Measurements from ENCODE around the gene LIN7A. TPM values are rescaled to one million over a fixed set of nuclear protein-coding genes. Genes with fewer than 3 reads are reported as not detected.

The LIN7A gene
- total RNA-seq, 4 donors from 2014 or later: 7.4 to 31.0 (median 9.0) TPM

DNA sequence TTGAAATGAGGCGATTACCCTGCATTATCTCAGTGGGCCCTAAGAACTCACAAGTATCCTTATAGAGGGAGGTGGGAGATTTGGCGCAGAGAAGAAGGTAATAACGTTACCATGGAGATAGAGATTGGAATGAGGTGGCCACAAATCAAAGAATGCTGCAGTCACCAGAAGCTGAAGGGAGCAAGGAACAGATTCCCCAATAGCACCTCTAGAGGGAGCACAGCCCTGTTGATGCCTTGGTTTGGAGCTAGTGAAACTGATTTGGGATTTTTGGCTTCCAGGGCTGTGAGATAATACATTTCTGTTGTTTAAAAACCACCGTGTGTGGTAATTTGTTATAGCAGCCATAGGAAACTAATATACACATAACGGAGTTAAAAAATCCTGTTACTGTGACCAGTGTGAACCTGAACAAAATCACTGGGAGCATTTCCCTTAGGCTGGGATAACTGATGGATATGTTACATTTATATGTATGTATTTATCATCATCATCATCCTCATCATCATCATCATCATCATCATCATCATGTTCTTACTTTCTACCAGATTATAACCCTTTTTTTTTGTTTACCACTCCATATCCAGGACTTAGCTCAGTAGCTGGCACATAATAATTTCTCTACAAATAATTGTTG, 100.3 kb downstream of the LIN7A start:
- WGBS, 2 donors (ENCODE audit: low coverage in 1 of 2): 32 to 36% methylated on average over 3 to 5 of the region's 5 CpGs
- H3K4me1 ChIP-seq: no peaks in the 10 kb centered on the region
- H3K4me3 ChIP-seq: no peak overlapping the region
- H3K27ac ChIP-seq: peak overlapping the region in 2 of 4 donors; percentile 1 to 43
- no peak for TF ChIP-seq POLR2A (IDR thresholded peaks at IDR 0.05)
- TF ChIP-seq, protein P1, sequence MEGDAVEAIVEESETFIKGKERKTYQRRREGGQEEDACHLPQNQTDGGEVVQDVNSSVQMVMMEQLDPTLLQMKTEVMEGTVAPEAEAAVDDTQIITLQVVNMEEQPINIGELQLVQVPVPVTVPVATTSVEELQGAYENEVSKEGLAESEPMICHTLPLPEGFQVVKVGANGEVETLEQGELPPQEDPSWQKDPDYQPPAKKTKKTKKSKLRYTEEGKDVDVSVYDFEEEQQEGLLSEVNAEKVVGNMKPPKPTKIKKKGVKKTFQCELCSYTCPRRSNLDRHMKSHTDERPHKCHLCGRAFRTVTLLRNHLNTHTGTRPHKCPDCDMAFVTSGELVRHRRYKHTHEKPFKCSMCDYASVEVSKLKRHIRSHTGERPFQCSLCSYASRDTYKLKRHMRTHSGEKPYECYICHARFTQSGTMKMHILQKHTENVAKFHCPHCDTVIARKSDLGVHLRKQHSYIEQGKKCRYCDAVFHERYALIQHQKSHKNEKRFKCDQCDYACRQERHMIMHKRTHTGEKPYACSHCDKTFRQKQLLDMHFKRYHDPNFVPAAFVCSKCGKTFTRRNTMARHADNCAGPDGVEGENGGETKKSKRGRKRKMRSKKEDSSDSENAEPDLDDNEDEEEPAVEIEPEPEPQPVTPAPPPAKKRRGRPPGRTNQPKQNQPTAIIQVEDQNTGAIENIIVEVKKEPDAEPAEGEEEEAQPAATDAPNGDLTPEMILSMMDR (IDR thresholded peaks at IDR 0.05): peak; percentile 26 to 55 (median 50)
- H3K9me3 ChIP-seq: no peaks in the 10 kb centered on the region
- no peaks in the 10 kb centered on the region for H3K36me3 ChIP-seq
- in situ Hi-C loops (cut with MboI; ENCODE audit: low pct_ligation_motif_present in 1 of 4, low pct_unique_long_range_greater_than_20kb in 1 of 4, low sequenced_read_pairs in 3 of 4): no loop called here
- no peaks in the 10 kb centered on the region for H3K27me3 ChIP-seq
- DNase-seq: no peak
- intact Hi-C loops (cut with DNase I; ENCODE audit: low total_unique reads): no loop called here

DNA sequence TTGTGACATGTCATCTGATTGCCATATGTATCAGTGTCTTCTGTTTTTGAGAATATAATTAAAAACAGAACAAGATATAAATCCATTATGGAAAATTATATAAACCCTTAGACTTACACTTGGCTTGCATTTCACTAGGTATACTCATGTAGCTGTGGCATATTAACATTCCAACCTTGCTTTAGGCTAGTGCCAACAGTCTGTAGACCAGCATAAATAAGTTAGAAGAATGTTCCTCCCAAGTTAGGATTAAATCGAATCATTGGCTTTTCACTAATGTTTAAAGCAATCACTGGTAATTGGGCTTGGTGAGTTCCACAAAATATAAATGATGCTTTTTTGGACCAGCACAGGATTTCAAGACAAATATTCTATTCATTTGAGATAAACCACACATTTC, 103.0 kb downstream of the LIN7A start:
- Histone ChIP-seq H3K4me3 (no peak overlapping the region), H3K27ac (no peak overlapping the region), H3K27me3 (no peaks in the 10 kb centered on the region), H3K36me3 (no peaks in the 10 kb centered on the region), H3K9me3 (no peaks in the 10 kb centered on the region), H3K4me1 (no peaks in the 10 kb centered on the region)
- 0 to 43% methylated on average over 1 of the region's 1 CpG for WGBS, 2 donors (ENCODE audit: low coverage in 1 of 2)
- in situ Hi-C loops (cut with MboI; ENCODE audit: low pct_ligation_motif_present in 1 of 4, low pct_unique_long_range_greater_than_20kb in 1 of 4, low sequenced_read_pairs in 3 of 4) (no loop called here), intact Hi-C loops (cut with DNase I; ENCODE audit: low total_unique reads) (no loop called here)
- DNase-seq: no peak
- TF ChIP-seq POLR2AphosphoS5 (IDR thresholded peaks at IDR 0.05) (no peak), POLR2A (IDR thresholded peaks at IDR 0.05) (no peak), EP300 (IDR thresholded peaks at IDR 0.05; ENCODE audit: low read depth) (no peak)
- TF ChIP-seq, protein P1 (IDR thresholded peaks at IDR 0.05): no peak

DNA sequence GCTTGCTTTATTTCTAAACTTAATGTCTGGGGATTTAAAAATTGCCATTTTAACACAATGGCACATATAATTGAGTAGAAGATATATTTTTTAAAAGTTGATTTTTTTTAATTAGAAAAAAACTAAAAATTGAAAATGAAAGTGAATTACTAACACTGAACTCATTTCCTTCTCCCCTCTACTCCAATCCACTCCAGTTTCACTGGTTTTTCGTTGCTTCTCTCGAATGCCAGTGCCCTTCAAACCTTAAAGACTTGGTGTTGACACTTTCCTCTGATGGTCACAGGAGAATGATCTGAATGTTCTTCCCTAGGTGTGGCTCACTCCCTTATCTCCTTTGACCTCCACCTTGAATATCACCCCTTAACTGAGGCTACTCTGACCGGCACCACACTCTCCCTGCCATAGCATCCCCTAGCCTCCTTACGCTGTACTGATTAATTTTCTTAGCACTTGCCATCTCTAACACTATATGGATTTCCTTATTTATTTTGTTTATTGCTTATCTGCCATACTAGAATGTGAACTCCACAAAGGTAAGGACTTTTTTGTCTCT, 107.1 kb downstream of the LIN7A start:
- no peaks in the 10 kb centered on the region for H3K4me1 ChIP-seq
- in situ Hi-C loops (cut with MboI; ENCODE audit: low pct_ligation_motif_present in 1 of 4, low pct_unique_long_range_greater_than_20kb in 1 of 4, low sequenced_read_pairs in 3 of 4) (no loop called here), intact Hi-C loops (cut with DNase I; ENCODE audit: low total_unique reads) (no loop called here)
- WGBS, 2 donors (ENCODE audit: low coverage in 1 of 2): 81 to 88% methylated on average over 4 of the region's 4 CpGs
- no peaks in the 10 kb centered on the region for H3K9me3 ChIP-seq
- no peak overlapping the region for H3K27ac ChIP-seq
- TF ChIP-seq POLR2A (IDR thresholded peaks at IDR 0.05): no peak
- no peak for TF ChIP-seq EP300 (IDR thresholded peaks at IDR 0.05; ENCODE audit: low read depth)
- TF ChIP-seq, protein P1 (IDR thresholded peaks at IDR 0.05): no peak
- no peak for TF ChIP-seq POLR2AphosphoS5 (IDR thresholded peaks at IDR 0.05)
- no peaks in the 10 kb centered on the region for H3K27me3 ChIP-seq
- no peaks in the 10 kb centered on the region for H3K36me3 ChIP-seq
- DNase-seq: no peak
- H3K4me3 ChIP-seq: no peak overlapping the region

DNA sequence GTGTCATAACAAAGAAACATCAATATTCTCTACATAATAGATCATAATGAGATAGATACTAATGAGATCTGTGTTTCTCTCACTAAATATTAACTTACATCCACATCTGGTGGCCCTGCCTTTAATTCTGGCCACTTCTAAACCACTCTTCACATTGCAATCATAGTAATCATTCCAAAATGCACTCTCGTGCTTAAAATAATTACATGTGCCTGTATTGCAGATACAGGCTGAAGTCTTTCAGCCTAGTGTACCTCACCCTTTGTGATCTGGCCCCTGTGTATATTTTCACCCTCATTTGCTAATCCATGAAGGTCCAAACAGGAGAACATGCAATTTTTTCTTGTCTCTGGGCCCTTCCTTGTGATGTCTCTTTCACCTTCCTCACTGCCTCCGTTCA, 108.0 kb downstream of the LIN7A start:
- in situ Hi-C loops (cut with MboI; ENCODE audit: low pct_ligation_motif_present in 1 of 4, low pct_unique_long_range_greater_than_20kb in 1 of 4, low sequenced_read_pairs in 3 of 4): no loop called here
- Histone ChIP-seq H3K27ac (no peak overlapping the region), H3K9me3 (no peaks in the 10 kb centered on the region), H3K4me1 (no peaks in the 10 kb centered on the region), H3K36me3 (no peaks in the 10 kb centered on the region), H3K27me3 (no peaks in the 10 kb centered on the region), H3K4me3 (no peak overlapping the region)
- intact Hi-C loops (cut with DNase I; ENCODE audit: low total_unique reads): no loop called here
- 70 to 74% methylated on average over 2 of the region's 2 CpGs for WGBS, 2 donors (ENCODE audit: low coverage in 1 of 2)
- no peak for DNase-seq
- TF ChIP-seq, protein P1 (IDR thresholded peaks at IDR 0.05): no peak
- TF ChIP-seq EP300 (IDR thresholded peaks at IDR 0.05; ENCODE audit: low read depth) (no peak), POLR2AphosphoS5 (IDR thresholded peaks at IDR 0.05) (no peak), POLR2A (IDR thresholded peaks at IDR 0.05) (no peak)

Measured in transverse colon (tissue), 4 donors.